PFSK-1 (cell line): ENCODE data around the gene HACD2.

Experiments
- SIN3A ChIP-seq: IDR thresholded peaks from 2 replicates; pipeline ENCODE4 v1.6.1; 2012; ENCODE audit warnings: mild to moderate bottlenecking, low read length, moderate library complexity, borderline replicate concordance; ENCODE audit not compliant: insufficient read depth
- TAF1 ChIP-seq: IDR thresholded peaks from 2 replicates; pipeline ENCODE4 v1.6.1; 2012; ENCODE audit warnings: low read length, control low read depth, borderline replicate concordance; ENCODE audit not compliant: insufficient read depth

DNA sequence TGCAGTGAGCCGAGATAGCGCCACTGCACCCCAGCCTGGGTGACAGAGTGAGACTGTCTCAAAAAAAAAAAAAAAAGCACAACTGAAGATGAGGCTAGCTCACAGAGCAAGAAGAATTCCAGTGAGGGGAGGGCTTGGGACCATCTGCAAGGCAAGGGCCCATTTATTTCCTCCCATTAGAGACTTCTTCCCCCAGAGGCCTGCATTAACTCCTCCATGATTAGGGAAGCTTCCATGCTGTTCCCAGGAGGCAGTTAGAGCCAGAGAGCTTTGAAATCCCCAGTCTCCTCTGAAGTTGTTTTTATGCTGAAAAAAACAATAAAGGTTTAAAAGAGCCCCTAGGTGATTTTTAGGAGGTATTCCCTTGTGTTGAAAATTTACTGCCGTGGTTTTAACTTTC is 81.7 kb downstream of the HACD2 start:
- TF ChIP-seq TAF1 (no peak), SIN3A (no peak)
